ENCODE results near the gene PRPF18. TPM values are rescaled to one million over a fixed set of nuclear protein-coding genes. Genes with fewer than 3 reads are reported as not detected.
A peak's percentile ranks its signal among the peaks of the same experiment; 100 is the strongest.

Gene PRPF18
- total RNA-seq, 1 donor from 2014 or later, result 22.5 TPM

DNA sequence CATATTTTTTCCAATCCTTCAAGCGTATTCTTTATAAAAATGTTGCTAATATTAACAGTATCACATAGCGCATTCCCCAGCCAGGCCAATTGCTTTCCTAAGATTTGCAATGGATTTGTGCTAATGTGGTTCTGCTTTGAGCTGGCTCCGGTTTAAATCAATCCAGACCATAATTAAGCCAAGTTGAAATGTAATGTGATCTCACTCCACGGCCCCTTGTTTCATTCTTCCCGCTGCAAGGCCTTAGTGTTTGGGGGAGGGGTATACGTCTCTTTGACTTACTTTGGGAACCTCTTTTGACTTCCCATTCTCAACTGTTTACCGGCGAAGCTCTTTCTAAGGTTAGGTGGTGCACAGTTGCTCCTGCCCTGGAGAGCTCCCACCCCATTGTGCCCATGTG is 86.4 kb downstream of the PRPF18 start:
- DNase-seq (no peak), ATAC-seq (no peak)
- TF ChIP-seq, protein P1, sequence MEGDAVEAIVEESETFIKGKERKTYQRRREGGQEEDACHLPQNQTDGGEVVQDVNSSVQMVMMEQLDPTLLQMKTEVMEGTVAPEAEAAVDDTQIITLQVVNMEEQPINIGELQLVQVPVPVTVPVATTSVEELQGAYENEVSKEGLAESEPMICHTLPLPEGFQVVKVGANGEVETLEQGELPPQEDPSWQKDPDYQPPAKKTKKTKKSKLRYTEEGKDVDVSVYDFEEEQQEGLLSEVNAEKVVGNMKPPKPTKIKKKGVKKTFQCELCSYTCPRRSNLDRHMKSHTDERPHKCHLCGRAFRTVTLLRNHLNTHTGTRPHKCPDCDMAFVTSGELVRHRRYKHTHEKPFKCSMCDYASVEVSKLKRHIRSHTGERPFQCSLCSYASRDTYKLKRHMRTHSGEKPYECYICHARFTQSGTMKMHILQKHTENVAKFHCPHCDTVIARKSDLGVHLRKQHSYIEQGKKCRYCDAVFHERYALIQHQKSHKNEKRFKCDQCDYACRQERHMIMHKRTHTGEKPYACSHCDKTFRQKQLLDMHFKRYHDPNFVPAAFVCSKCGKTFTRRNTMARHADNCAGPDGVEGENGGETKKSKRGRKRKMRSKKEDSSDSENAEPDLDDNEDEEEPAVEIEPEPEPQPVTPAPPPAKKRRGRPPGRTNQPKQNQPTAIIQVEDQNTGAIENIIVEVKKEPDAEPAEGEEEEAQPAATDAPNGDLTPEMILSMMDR (IDR thresholded peaks at IDR 0.05), result no peak
- intact Hi-C loops (cut with DNase I), result no loop called here
- Histone ChIP-seq H3K27ac (no peak overlapping the region), H3K4me1 (peaks cover 5% of the 10 kb centered on the region), H3K27me3 (ENCODE audit: low read depth) (no peaks in the 10 kb centered on the region), H3K9me3 (no peaks in the 10 kb centered on the region), H3K36me3 (peaks cover 65% of the 10 kb centered on the region), H3K4me3 (no peak overlapping the region)

DNA sequence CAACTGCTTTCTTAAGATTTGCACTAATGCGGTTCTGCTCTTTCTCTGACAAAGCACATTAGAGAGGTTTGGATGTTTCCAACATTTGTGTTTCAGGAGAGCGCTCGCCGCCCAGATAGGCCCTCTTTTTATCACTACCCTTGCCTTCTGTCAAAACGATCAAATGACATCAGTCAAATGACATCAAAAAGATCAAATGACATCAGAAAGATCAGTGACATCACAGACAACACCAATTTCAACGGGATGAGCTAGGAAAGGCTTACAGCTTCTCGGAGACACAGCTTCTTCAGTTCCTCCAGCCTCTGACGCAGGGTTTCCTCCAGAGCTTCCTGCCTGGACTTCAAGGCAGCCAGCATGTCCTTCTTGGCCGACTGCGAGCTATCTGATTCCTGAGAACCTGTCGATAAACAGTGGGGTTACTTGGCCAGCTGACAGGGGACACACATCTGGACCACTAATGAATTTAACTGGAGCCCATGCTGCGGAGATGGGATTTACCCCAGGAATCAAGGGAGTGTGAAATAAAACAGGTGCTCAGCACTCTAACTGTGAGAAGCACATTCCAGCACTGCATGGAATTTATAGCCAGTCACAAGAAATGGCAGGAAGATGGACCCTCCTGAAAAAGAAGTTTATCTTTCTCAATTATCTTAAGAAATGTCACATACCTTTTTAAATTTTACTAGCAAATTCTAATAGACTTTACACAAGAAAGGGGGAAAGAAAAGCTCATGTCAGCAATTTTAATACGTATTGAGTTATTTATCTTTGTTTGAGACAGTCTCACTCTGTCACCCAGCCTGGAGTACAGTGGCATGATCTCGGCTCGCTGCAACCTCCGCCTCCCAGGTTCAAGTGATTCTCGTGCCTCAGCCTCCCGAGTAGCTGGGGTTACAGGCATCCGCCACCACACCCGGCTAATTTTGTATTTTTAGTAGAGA is 88.2 kb downstream of the PRPF18 start:
- no peaks in the 10 kb centered on the region for H3K27me3 ChIP-seq (ENCODE audit: low read depth)
- no peak overlapping the region for H3K4me3 ChIP-seq
- DNase-seq (no peak), ATAC-seq (no peak)
- H3K36me3 ChIP-seq, result peaks cover 50% of the 10 kb centered on the region
- peaks cover 5% of the 10 kb centered on the region for H3K4me1 ChIP-seq
- H3K27ac ChIP-seq, result peak overlapping the region; percentile 41
- intact Hi-C loops (cut with DNase I), result no loop called here
- TF ChIP-seq, protein P1 (IDR thresholded peaks at IDR 0.05), result no peak
- no peaks in the 10 kb centered on the region for H3K9me3 ChIP-seq

DNA sequence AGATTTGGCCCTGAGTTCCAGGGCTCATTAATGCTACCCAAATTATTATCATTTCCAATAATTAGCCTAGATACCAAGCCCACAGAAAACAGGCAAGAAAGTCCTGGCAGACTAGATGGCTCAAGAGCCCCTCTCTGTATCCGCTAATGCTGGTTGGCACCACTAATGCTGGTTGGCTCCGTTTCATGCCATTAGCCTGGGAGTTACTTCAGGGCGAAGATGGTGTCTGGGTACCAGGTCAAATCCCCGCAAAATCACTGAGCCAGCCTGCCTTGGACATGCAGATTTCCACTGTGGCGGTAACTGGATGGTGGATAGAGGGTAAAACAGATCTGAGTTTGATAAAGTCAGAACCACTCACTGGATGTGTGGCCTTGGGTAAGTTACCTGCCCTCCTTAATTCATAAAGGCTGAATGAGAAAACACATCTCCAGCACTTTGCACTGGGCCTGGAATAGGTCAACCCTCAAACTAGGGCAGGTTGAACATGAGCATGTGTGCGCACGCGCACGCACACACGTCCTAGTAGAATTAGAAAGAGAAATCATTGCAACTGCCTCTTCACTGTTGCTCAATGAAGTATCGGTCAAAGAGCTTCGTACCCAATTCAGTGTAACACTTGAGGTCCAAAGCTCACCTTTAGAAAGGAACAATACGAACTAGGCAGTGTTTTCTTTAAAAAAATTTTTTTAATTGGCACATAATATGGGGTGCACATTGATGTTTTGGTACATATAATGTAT is 91.5 kb downstream of the PRPF18 start:
- Histone ChIP-seq H3K4me1 (peaks cover 8% of the 10 kb centered on the region), H3K27me3 (ENCODE audit: low read depth) (no peaks in the 10 kb centered on the region), H3K27ac (no peak overlapping the region), H3K4me3 (no peak overlapping the region), H3K36me3 (peaks cover 33% of the 10 kb centered on the region), H3K9me3 (no peaks in the 10 kb centered on the region)
- TF ChIP-seq, protein P1 (IDR thresholded peaks at IDR 0.05), result no peak
- intact Hi-C loops (cut with DNase I), result no loop called here
- no peak for ATAC-seq
- DNase-seq, result no peak

Other genes starting within 250 kb of the PRPF18 start
- 35.9 TPM for gene SEPHS1, start 238.7 kb upstream of the PRPF18 start, total RNA-seq
- gene BEND7, start 58.0 kb upstream of the PRPF18 start, total RNA-seq, result 16.9 TPM